Measurements from ENCODE around the gene ATP6V0E1.

ATP6V0E1 gene

DNA sequence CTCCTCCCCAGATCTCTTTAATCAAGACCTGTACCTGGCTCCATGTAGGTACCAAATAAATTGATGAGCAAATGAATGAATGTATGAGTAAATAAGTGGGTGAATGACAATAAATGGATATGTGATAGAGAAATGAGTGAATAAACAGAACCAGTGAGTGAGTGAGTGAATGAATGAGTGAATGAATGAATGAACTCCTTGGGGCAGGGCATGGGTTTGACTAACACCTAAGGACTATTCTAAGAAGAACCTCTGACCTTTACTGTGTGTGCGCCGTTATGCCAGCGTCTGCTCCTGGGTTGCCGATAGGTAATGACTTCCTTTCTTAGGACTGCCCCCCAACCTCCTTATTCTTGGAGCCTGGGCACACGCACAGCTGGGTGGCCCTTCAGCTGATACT lies 26.1 kb upstream of the ATP6V0E1 start:
- DNase-seq, result no peak

DNA sequence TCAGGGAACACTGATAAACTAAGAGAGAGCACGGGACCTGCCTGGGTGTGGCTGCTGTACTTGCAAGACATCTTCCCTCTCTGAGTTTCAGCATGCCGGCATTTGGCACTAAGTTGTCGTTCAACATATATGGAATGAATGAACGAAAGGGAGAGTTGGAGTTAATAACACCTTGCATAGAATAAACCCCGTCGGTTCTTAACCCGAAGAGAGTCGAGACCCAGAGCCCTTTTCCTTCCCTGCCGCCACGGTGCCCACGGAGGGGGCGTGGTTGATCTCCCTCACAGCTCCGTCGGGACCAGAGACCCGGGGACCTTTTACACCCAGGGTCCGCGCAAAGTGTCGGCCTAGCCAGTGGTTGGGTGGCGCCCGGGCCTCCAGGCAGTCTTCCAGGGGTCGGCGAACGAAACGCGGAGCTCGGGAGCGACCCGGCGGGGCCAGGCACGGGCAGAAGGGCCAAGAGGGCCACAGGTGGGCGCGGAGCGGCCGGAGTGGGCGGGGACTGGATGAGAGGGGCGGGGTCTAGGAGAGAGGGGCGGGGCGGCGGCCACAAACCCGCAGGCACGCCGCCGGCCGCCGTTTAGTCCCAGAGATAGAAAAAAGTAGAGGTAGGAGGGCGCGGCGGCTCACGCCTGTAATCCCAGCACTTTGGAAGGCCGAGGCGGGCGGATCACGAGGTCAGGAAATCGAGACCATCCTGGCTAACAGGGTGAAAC lies 25.1 kb upstream of the ATP6V0E1 start:
- no peak for DNase-seq

DNA sequence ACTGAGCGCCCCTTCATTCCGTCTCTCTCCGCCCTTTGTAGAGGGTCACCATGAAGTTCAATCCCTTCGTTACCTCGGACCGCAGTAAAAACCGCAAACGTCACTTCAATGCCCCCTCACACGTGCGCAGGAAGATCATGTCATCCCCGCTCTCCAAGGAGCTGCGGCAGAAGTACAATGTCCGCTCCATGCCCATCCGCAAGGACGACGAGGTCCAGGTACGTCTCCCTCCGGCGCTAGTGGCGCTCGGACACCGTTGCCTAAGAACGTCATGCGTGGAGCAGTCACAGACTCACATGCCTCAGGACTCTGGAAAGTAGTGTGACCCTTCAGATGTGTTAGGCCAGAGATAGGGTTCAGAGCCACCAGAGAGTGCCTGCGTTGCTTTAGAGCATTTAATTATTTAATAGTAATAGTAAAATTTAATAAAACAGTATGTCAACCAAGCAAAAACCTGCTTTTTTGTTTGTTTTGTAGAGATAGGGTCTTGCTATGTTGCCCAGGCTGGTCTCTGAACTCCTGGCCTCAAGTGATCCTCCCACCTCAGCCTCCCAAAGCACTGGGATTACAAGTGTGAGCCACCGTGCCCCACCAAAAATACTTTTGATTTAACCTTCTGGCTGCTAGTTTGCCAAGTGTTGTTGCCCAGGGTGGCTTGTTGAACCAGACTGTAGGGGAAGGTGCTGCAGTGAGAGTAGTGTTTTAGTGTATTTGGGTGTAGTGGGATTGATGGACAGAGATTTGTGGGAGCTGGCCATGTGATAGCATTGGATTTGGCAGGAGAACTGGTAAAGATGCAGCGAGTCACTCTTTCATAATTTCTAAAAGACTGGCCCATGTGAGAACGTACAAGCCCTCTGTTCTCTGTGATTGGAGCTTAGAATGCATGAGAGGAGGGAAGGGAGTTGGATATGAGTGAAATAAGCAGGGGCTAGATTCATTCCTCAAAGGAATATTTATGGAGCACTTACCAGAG lies 23.5 kb upstream of the ATP6V0E1 start:
- no peak for DNase-seq

DNA sequence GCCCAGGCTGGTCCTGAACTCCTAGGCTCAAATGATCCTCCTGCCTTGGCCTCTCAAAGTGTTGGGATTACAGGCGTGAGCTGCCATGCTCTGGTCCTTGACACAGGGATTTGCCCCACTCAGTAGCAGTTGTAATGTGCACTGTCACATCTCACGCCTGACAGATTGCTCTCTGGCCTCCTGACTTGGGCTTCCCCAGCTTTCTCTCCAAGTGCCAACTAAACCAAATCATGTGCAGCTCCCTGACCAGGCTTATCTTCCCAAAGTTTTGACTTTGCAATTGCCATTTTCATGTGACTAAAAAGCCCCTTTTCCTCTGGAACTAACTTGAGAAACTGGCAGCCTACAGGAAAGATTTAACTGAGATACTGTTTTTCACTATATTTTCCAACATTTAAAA lies 13.7 kb upstream of the ATP6V0E1 start:
- DNase-seq, result no peak

DNA sequence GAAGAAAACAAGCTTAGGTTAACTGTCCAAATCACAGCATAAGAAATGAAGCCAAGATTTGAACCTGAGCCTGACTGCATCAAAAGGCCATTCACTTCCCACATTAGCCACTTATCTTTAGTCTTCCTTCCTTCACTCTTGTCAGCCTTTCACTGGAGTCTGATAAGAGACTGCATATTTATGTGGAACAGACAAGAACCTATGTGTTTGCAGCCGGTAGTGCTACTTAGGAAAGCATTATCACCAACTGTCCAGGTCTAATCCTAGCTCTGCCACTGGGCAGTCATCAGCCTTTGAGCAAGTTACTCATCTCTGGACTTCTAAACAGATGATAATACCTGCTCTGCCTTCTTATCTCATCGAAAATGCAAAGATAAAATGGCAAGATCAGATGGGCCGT lies 12.1 kb upstream of the ATP6V0E1 start:
- no peak for DNase-seq

DNA sequence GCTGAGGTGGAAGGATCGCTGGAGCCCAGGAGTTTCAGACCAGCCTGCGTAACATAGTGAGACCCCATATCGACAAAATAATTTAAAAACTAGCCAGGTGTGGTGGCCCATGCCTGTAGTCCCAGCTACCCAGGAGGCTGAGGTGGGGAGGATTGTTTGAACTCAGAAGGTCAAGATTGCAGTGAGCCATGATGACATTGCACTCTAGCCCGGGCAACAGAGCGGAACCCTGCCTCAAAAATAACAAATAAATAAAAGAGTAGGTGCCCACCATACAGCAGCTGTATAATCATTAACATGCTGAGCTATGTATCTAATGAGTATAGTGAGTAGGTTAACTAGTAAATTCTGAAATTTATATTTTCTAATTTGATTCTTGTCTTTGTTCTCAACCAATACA lies 11.0 kb upstream of the ATP6V0E1 start:
- DNase-seq, result no peak

DNA sequence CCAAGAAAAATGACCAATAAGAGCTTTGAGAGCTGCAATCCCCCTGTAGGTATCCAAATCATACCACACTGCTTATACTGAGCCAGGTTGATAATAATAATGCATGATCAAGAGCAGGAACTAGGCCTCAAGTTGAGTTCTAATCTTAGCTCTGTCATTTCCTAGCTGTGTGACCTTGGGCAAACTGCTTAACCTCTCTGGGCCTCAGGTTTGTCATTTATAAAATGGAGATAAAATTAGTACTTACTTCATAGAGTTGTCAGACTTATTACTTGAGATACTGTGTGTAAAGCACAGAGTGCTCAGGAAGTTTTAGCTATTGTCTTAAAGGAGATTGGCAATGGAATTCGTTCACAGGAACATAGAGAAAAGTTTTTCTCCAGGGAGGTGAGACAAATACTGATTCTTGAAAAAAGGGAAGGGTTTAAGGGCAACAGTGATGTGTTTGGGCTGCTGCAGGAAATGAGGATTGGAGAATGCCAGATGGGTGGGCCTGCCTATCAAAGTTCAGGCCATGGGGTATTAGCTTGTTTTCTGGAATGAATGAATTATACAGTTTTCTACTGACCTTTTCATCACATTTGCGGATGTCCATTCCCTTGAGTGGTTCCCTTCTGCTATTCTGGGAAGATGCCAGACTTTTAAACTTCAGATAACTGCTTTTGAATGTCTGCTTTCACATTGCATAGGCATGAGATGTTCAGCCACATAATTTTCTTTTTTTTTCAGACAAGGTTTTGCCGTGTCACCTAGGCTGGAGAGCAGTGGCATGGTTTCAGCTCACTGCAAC lies 10.2 kb upstream of the ATP6V0E1 start:
- DNase-seq, result no peak

DNA sequence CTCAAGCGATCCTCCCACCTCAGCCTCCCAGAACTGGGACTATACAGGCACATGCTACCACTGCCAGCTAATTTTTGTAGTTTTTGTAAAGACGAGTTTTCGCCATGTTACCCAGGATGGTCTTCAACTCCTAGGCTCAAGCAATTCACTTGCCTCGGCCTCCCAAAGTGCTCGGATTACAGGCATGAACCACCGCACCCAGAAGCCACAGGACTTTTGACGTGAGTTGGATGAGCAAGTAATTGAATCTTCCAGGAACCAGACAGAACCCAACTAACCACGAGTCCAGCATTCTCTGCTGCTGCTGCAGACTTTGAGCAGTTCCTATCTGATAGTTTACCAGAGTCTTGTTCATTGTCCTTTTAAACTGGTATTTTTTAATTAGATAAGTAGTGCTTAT lies 9.6 kb upstream of the ATP6V0E1 start:
- no peak for DNase-seq

DNA sequence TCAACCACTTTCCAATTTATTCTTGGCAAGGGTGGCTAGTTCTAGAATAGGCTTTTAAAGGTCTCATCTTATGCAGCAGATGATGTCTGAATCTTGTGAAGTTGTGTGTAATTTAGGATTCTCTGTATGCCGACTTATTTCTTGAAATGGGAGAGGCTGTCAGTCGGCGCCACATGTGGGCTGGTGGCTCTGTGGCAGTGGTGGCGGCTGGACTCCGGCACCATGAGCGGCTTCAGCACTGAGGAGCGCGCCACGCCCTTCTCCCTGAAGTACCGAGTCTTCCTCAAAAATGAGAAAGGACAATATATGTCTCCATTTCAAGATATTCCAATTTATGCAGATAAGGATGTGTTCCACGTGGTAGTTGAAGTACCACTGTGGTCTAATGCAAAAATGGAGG lies 8.3 kb upstream of the ATP6V0E1 start:
- no peak for DNase-seq

DNA sequence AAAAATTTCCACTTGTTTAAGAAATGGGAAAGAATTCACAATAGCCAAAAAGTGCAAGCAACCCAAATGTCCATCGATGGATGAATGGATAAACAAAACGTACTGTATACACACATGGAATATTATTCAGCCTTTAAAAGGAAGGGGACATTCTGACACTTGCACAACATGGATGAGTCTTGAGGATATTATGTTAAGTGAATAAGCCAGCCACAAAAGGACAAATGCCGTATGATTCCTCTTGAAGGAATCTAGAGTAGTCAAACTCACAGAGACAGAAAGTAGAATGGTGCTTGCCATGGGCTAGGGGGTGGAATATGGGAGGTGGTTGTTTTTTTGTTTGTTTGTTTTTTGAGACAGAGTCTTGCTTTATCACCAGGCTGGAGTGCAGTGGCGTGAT lies 3.8 kb upstream of the ATP6V0E1 start:
- no peak for DNase-seq

DNA sequence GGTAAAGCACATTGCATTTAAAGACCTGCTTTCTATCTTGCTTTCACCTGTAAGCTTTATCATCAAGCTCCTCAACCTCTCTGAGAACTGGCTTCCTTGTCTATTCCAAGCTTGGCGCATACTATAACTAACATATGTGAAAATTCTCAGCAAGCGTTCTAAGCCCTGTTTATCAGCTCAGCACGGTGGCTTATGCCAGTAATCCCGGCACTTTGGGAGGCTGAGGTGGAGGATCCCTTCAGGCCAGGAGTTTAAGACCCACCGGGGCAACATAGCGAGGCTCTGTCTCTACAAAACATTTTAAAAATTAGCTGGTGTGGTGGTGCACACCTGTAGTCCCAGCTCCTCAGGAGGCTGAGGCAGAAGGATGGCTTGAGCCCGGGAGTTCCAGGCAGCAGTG lies 1.6 kb upstream of the ATP6V0E1 start:
- no peak for DNase-seq

DNA sequence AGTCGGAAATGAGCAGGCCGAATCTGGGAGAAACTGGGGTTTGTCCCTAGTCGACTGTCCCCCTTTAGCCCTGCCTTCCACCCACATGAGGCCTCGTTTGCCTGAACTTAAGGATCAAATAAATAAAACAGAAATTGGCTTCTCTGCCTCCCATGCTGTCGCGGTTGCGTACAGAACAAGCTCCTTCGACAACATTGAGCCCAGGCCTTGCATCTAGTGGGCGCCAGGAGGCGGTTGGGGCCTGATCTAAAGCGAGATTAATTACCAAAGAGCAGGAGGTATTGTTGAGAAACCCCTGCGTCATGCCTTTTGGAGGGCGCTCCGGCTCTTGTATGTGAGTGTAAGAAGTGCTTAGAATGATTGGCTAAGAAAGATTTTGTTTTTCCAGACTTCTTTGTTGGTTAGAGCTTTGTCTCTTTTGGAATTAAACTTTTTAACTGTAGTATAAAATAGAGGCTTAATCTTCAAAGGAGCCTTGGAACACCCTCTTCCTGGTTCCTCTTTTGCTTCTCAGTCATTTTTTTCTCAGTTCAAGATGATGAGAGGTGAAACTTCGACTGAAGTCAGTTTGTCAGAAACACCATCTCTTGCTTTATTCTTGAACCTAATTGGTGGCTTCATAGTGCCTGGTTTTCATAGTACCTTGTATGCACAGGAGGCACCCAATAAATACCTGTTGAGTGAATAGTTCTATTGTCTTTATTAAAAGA lies 828 bp downstream of the ATP6V0E1 start:
- peak; percentile 35 for DNase-seq

DNA sequence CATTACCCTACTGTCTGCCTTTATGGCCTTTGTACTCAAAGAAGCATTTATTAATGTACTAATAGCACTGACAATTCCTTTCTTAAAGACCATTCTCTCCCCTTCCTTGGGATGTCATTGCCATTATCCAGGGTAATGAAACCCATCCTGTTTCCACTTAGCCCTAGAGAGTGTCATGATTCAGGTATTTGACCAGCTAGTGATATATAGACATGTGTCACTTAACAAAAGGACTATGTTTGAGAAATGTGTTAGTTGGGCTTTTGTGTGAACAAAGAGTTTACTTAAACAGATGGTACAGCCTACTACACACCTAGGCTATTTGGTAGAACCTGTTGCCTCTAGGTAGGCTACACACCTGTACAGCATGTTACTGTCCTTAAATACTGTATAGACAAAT lies 2.0 kb downstream of the ATP6V0E1 start:
- no peak for DNase-seq

DNA sequence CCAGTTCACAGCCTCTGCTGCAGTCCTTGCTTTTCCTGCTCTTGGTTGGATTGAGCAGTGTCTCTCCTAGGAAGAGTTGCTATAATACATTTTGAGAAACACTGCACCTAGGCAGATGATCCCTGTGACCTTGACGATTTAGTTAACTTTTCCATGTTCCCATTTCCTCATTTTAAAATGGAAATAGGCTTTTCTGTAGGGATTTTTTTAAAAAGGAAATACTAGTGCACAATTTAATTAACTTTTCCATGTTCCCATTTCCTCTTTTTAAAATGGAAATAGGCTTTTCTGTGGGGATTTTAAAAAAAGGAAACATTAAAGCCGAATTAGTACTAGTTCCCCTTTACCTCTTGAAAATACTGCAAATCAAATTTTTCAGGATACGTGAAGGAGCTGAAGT lies 4.7 kb downstream of the ATP6V0E1 start:
- DNase-seq, result no peak

DNA sequence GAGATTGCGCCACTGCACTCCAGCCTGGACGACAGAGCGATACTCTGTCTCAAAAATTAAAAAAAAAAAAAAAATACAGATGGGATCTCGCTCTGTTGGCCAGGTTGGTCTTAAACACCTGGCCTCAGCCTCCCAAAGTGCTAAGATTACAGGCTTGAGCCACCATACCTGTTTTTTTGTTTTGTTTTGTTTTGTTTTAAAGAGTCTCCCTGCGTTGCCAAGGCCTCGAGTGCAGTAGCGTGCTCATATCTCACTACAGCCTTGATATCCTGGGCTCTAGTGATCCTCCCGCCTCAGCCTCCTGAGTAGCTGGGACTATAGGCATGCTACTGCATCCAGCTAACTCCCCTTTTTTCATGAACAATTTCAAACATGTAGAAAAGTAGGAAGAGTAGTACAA lies 7.2 kb downstream of the ATP6V0E1 start:
- no peak for DNase-seq

DNA sequence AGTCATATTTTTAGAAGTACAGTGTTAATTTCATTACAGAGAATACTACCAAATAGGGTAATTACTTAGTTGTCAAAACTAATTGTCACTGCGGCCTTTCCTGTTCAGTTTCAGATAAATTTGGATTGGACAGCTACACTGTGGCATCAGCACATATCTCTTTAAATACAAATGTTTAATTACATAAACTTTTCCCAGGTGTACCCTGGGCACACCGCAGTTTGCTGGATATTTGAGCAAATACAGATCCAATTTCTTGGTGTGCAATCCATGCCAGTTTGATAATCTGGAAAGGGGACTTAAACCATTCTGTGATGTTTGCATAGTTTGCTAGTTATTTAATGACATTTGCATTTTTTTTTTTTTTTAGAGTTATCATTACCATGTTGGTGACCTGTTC lies 10.8 kb downstream of the ATP6V0E1 start:
- DNase-seq, result no peak

DNA sequence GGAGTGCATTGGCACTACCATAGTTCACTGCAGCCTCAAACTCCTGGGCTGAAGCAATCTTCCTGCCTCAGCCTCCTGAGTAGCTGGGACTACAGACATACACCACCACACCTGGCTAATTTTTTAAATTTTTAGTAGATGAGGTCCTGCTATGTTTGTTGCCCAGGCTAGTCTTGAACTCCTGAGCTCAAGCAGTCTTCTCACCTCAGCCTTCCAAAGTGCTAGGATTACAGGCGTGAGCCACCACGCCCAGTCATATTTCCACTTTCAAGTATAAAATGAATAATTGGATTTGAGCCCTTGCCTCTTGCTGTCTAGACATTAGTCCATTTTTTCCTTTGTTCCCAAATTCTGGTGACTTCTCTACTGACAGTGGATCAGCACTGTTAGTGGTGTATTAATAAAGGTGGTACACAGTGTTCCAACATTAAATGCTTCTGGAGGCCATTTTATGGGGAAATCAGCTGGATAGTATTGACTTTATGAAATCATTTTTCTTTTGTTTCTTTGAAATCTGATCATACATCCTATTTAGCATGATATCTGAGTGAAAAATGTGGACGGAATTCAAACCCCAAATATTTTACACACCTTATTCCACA lies 15.9 kb downstream of the ATP6V0E1 start:
- no peak for DNase-seq

DNA sequence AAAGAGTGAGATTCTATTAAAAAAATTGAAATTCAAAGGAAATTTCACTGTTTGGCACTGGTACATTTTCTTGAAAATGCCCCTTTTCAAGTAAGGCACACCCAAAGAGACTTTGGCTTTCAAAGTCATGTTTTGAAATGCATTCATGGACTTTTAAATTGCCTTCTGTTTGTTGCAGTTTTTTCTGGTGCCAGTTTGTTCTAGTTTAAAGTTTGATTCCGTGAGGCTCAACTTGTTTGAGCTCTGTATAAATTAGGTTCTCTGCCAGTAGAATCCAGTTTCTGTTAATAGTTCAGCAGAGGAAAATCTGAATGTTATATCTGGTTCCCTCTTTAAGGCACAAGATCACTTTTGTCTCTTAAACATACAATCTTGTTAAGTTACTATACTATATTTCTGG lies 16.4 kb downstream of the ATP6V0E1 start:
- no peak for DNase-seq

DNA sequence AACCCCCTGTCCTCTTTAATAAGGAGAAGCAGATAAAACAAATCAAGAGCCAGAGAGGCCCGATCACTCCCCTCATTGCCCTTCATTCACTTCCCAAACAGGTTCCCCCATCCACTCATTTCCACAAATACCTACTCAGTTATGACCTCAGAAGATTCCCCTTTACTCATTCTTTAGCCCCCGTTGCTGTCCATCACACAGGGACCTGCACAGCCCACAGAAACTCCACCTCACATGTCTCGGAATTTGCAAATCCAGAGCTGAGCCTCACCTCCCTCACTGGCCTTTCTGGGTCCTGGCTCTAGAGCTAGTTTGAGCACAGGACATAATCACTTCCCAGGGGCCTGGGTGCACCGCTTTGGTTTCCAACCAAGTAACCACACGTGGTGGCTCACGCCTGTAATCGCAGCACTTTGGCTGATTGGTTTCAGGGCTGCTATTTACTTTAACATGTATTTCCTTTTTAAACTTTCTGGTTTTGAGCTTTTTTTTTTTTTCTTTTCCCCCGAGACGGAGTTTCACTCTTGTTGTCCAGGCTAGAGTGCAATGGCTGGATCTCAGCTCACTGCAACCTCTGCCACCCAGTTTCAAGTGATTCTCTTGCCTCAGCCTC lies 17.8 kb downstream of the ATP6V0E1 start:
- no peak for DNase-seq

DNA sequence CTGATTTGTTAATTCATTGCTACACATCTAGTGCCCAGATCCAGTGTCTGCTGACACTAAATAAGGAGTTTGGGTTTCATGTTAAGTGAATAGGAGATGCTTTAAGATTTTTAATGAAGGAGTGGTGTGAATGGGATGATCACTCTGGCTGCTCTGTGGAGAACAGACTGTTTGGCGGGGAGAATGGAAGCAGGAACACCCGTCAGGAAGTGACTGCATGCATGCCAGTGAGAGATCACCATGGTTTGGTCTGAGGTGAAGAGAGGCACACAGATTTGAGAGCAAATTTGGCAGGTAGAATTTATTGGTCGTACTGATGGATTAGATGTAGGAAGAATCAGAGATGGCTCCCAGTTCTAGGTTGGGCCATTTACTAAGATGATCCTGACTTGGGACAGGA lies 19.8 kb downstream of the ATP6V0E1 start:
- no peak for DNase-seq

DNA sequence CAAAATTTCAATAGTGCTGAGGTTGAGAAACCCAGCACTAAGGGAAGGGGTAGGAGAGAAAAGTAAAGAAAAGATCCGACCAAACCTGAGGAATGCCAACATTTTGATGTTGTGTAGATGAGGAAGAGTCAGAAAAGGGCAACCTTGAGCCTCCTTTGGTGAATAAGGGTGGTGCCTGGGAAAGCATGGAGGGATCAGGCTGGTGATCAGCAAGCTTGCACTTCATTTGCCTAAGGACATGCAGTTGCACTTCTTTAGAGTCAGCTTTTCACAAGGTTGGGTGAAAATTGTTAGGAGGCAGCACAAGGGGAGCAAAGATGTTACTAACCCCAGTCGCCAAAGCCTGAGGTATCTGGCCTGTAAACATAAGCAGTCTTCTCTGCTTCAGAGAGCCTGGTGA lies 20.4 kb downstream of the ATP6V0E1 start:
- no peak for DNase-seq

DNA sequence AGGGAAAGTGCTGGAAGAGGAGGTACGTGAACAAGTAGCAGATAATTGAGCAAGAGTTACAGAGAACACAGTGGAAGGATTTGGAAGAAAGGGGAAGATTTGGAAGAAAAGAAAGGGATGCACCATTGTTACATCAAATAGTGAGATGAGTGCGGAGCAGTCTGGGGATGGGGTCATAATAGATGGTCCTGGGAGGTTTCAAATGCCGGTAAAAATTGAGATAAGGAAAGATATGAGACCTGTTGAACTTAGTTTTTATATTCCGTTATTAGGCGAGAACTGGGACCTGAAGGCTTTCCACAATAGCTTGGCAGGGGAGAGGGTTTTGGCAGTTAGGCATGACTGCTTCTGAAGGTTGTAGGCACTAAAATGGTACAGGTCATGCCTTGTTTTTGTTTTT lies 20.9 kb downstream of the ATP6V0E1 start:
- DNase-seq, result no peak

All from NCI-H524 treated with DMSO at 0.1 percent for 48 hours (cell line).